Measurements from ENCODE around the gene FAM20A.

DNA sequence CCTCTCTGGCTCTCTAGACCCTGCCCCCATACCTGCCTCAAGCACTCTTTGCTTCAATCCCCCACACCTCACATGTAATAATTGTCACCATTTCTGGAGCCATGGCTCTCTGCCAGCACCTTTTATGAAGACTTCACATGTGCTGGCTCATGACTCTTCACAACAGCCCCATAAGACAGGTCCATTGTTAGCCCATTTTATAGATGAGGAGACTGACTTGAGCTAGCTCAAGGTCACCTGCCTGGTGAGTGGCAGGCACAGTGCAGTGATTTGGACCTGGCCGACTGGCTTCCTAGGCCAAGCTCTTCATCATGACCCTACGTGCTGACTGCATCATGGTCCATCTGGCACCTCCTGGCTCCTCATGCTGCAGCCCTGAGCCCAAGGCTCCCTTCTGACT lies 25.0 kb downstream of the FAM20A start:
- TF ChIP-seq CTCF (IDR thresholded peaks at IDR 0.05) (no peak), POLR2A (IDR thresholded peaks at IDR 0.05) (no peak), POLR2AphosphoS5 (IDR thresholded peaks at IDR 0.05) (no peak)
